Amygdala (tissue), 56 donors: ENCODE measurements around the gene TRPM3.
"Not testable (repeated sequence)": the region's sequence is repeated elsewhere in the genome, so short reads cannot be mapped to it uniquely, and the experiment has no call there.

Experiments
- DNase-seq, 56 donors: peaks; one replicate each; lab custom pipeline; 2025; lab: John Stamatoyannopoulos, UW

The TRPM3 gene

GRCh38 chr9:71003346-71003745 is 118.1 kb downstream of the TRPM3 start:
- DNase-seq, result no peak

- no peak for DNase-seq
Observed at GRCh38 chr9:71001780-71002386, 119.5 kb downstream of the TRPM3 start.

- DNase-seq, result no peak
Observed at GRCh38 chr9:70998962-70999361, 122.5 kb downstream of the TRPM3 start.

GRCh38 chr9:70995511-70995910 is 125.9 kb downstream of the TRPM3 start:
- DNase-seq, result no peak

DNA sequence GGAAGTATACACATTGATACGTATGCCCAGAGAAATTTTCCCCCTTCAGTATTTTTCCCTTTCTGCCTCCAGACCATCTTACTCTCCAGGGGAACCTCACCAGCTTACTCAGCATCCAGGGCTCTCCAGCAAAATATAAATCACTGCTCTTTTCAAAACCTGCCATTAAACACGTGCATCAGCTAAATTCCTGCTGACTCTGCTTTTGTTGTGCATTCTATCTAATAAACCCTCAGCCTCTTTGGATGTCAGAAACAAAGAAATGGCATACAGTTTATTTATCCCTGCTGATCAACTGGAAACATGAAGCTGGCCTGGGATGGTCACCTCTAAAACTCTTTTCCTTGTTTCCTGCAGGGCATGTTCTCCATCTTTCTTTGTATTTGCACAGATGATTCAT is 126.8 kb downstream of the TRPM3 start:
- no peak for DNase-seq

- no peak for DNase-seq
Observed at GRCh38 chr9:70988551-70988950, 132.9 kb downstream of the TRPM3 start.

GRCh38 chr9:70987986-70988385 is 133.4 kb downstream of the TRPM3 start:
- DNase-seq, result no peak

DNA sequence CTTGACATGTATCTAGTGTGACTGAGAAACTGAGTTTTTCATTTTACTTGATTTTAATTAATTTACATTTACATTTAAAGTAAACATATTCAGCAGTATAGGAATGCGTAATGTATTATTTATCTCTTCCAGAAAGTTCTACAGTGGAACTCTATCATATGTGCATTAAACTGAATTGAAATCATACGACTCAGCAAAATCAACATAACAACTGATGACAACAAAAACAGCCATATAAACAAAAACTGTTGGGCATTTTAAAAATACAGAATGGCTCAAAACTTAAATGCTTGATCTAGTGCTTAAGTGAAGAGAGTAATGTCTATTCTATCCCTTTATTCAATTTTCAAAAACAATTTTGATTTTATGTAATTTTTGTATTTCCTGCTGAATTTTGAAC is 134.4 kb downstream of the TRPM3 start:
- DNase-seq, result no peak

GRCh38 chr9:70983723-70984295 is 137.6 kb downstream of the TRPM3 start:
- no peak for DNase-seq

DNA sequence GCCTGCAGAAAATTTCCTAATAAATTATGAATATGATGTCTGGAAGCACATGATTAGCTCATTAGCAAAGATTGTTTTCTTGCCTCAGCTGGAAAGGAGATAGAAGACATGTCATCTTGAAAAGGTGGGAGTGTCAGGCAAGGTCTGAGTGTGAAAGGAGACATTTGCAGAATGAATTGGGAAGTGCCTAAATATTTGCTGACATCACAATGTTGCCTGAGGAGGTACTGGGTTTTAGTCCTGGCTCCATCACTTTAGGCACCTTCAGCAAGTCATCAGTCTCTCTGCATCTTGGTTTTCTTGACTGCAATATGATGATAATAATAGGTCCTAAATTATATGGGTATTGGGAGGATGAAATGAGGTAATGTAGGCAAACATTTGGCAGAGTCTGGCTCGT is 140.1 kb downstream of the TRPM3 start:
- no peak for DNase-seq

GRCh38 chr9:70979966-70980365 is 141.5 kb downstream of the TRPM3 start:
- no peak for DNase-seq

DNA sequence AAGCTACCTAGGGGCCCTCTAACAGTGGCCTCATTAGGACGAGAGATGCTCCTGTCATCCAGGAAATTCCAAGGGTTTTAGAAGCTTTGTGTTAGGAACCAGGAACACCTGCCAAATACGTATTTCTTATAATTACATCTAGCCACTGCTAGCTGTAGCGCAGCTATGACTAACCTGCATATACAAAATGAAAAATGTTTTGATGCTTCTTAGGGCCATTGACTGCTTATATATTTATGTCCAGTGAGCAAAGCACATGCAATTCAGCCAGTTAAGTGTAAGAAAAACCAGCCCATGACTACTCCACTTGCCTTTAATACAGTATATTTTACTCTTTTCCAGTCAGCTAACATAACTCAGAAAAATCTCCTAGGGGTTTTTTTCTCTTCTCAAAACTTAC is 143.3 kb downstream of the TRPM3 start:
- no peak for DNase-seq

DNA sequence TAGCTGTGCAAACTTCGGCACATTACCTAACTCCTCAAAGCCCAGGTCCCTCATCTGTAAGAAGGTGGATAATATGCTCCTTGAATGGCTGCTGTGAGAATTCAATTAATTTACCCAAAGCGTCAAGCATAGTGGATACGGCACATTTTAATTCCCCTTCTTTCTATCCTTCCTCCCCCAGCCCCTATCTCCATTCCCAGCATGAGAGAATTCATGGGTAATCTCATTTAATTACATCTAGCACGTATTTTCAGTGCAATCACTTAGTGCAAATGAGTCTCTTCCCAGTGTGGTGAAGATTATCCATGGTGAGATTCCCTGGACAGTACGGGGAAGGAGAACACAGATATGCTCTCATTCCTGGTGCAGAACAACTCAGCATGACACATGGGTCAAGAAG is 145.6 kb downstream of the TRPM3 start:
- DNase-seq, result no peak

GRCh38 chr9:70971723-70972122 is 149.7 kb downstream of the TRPM3 start:
- DNase-seq, result no peak

DNA sequence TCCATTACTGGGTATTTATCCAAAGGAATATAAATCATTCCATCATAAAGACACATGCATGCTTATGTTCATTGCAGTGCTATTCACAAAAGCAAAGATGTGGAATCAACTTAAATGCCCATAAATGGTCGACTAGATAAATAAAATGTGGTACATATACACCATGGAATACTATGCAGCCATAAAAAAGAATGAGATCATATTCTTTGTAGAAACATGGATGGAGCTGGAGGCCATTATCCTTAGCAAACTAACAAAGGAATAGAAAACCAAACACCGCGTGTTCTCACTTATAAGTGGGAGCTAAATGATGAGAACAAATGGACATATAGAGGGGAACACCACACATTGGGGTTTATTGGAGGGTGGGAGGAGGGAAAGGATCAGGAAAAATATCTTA is 155.0 kb downstream of the TRPM3 start:
- not testable (repeated sequence) for DNase-seq

DNA sequence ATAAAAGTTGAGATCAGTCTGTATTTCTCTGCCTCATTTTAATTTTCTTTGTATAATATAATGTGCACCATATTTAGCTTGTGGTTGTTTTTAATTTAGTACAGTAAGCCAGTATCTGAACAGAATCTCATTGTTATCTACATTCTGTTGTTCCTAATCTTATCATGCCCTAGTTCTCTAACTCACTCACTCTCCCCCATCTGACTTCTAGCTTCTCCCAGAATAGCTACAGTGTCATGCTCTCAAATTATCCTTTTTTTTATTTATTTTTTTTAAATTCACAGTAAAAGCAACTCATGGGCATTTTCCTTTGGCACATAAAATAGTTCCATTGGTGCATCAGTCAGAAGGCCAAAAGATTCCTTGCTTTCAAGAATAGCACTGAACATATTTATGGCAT is 156.6 kb downstream of the TRPM3 start:
- DNase-seq, result no peak

GRCh38 chr9:70963554-70963953 is 157.9 kb downstream of the TRPM3 start:
- no peak for DNase-seq

DNA sequence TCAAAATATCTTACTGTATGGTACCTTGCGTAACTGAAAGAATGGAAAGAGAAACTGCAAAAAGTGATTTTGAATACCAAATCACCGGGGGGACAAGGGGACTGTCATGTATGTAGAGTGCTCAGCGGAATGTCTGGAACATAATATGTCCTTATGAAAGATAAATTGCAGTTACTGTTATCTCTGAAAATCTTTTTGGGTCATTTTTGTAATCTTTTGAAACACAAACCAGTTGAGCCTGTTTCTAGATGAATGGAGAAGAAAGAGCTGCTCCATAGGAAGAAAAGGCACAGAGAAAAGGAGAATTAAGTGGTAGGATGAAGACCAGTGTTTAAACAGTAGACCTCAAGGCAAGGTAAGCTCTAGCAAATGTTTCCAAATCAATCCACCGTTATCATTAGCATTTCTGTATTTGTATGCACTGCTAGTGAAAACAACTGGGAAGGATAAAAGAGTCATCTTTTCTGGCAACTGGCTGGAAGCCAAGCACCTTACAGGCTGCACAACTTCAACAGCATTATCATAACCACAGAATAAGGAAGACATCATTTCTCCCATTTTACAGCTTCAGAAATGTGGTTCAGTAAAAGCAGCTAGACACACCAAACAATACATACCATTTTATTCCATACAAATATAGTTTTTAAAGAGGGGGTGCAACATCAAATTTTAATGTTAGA is 158.5 kb downstream of the TRPM3 start:
- no peak for DNase-seq

DNA sequence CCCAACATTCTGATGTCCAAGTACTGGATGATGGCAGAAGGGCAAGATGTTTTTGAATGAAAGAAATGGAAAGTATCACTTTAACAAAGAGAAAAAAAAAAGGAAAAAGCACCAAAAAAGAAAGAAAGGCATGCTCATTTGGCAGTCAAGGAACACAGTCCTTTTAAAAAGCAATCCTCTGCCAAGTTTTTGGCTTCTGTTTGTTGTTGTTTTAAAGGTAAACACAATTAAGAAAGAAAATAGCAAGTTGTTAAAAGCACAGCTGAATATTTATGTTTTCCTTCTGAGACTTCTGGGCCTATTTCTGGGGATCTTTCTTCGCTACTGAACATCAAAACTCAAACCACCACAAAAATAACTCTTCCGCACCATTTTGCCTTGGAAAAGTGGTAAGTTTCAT is 162.1 kb downstream of the TRPM3 start:
- DNase-seq, result no peak

- DNase-seq, result no peak
Observed at GRCh38 chr9:70954596-70955143, 166.8 kb downstream of the TRPM3 start.

- no peak for DNase-seq
Observed at GRCh38 chr9:70954126-70954525, 167.3 kb downstream of the TRPM3 start.
